Stimulated activated CD4-positive, alpha-beta T cell treated with anti-CD3 and anti-CD28 coated beads, Interleukin-2, amount 100 ng/mL, for 4 hours (primary cell): ENCODE measurements around the gene JUNB.
A peak's percentile ranks its signal among the peaks of the same experiment; 100 is the strongest.

Experiments used
- DNase-seq: peaks from one replicate; pipeline ENCODE4 v3.0.0-alpha.2; 2020; ENCODE audit warnings: low read depth

JUNB gene

DNA sequence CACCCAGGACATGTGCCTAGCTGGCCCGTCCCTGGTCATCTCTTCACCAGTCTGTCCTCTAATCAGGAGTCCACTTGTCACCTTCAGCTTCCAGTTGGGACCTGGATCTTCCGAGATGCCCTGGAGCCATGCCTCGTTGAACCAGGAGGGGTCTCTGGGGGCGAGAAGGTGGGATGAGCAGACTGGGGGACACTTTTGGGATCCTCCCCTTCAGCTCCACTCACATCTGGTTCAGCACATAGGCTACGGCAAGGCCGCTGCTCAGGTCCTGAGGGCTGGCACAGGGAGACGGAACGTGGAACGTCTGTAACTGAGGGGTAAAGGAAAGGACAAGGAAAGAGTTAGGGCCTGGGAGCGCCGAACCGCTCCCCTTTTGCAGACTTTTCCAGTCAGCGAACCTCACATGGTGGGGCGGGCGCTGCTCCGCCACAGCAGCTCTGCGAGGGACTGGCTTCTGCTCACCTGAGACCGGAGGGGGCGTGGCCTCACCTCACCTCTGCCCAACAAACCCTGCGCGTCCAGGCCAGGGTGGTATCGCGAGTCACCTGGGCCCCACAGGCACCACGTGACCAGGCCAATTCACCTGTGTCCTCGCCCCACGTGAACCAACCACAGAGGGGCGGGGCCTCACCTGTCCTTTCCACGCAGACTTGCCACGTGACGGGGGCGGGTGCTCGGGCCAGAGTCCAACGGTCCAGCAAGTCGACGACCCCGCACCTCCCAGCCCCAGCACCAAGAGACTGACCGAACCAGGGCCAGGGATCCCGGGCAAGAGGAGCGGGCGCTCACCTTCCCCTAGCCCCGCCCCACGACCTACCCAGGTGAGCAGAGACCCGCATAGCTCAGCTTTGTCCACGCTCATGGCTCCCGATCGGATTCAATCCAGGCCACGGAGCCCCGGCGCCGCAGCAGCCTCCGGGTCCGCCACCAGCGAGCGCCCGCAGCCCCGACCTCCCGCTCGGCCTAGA lies 16.4 kb upstream of the JUNB start, which contains the start of gene HOOK2:
TSS of gene HOOK2 (minus strand) at position 965 of the 968 bp plus-strand sequence. CDS start at position 862, 103 bp downstream.
- no peak for DNase-seq

DNA sequence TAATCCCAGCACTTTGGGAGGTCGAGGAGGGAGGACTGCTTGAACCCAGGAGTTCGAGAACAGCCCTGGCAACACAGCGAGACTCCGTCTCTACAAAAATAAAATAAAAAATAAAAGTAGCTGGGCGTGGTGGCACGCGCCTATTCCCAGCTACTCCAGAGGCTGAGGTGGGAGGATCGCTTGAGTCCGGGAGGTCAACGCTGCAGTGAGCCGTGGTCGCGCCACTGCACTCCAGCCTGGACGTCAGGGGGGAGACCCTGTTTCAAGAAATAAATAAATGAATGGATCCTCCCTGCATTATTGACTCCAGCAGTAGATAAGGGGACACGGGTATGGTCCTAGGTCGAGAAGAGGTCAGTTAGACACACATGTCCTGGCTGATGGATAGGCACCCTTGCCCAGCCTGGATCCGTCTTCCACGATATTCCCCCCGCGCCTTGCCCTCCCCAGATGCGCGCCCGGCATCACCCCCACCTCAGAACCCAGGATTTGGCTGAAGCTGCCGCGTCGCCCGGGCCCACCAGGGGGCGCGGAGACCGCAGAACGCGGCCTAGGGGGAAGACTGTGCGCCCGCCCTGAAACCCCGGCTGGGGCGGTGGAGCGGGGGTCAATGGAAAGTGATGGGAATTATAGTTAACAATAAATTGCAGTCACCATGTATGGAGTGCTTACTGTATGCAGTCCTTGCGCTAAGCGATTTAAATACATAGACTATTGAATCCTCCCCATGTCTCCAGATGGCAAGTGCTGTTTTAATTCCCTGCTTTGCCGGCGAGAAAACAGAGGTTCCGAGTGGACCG lies 13.9 kb upstream of the JUNB start:
- DNase-seq, result peak; percentile 69

DNA sequence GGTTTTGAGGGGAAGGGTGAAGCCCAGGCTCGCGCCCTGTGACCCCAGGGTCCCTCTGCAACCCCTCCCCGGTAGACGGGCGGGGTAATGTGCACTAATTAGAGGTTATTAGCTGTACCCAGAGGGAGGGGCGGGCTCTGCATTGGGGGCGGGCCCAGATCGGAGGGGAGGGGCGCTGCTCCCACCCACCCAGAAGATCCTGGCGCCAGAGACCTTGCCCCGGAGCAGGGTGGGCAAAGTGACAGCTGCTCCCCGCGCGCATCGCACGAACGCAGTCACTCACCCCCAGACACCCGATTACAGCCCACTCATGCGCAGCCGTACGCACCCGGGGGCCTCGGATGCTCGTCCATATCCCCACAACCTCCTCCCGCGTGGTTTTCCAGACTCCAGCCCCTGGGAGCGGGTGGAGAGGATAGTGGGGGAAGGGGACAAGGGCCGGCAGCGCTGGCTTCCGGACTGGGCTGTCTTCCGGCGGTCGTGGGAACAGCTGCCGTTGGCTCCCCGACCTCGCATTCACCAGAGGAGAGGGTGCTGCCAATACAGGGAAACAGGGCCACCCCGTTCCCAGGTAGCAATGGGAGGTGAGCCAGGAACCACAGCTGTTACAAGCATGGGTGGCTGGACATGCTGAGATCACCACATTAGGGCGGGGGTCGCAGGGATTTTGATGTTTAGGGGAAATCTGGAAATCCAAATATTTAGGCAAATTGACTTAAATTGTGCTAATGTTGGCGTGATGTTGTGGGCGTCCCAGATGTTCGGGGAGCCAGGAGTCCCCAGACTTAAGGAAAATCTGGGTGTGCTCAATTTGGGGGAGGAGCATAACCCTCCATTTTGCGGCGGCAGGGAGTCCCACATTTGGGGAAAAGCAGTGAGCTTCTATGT lies 13.0 kb upstream of the JUNB start:
- no peak for DNase-seq

DNA sequence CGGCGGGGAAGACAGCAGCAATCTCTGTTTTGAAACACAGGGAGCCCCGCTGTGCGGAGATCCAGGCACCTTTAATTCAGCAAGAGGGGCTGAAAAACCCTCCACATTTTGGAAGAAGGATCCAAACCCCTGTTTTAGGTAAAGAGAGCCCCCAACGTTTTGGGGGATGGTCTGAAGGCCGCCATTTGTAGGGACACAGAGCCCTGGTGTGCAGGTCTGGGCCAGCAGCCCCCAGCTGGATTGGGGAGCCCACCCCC lies 12.5 kb upstream of the JUNB start:
- no peak for DNase-seq

DNA sequence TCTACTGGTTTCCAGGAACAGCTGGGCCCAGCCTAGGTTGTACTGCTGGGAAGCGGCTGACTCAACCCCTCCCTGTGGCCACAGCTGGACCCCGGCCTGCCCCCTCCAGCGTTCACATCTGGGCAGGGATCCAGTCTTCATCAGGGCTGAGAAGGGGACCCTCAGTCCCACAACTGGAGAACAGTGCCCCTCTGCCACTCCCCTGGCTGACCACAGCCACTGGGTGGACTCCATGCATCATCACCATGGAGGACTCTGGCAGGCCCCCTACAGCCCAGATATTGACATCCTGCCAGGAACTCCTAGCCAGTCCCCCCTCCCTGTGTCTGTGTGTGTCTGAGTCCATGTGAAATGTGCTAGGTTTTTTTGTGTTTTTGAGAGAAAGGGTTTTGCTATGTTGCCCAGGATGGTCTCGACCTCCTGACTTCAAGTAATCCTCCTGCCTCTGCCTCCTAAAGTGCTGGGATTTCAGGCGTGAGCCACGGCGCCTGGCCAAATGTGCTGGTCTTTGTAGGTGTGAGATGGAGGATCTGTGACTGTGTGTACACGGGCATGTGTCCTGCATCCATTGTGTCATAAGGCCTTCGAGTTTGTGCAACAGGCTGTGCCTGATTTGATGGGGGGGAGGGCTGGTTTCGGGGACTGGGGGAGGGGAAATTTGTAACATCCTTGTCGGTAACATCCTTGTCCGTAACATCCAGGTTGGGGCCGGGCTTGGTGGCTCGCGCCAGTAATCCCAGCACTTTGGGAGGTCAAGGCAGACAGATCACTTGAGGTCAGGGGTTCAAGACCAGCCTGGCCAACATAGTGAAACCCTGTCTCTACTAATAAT lies 11.9 kb upstream of the JUNB start:
- no peak for DNase-seq

DNA sequence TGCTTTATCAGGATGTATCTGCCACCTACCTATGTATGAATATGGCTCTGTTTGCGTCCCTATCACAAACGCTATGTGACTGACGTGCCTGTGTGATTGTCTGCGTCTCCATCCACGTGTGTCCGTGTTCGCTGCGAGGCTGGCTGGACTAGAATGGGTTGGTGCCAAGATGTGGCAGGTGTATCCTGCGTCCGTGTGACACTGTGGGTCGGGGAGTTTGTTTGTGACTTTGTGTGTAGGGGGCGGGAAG lies 9.2 kb upstream of the JUNB start:
- DNase-seq, result no peak

DNA sequence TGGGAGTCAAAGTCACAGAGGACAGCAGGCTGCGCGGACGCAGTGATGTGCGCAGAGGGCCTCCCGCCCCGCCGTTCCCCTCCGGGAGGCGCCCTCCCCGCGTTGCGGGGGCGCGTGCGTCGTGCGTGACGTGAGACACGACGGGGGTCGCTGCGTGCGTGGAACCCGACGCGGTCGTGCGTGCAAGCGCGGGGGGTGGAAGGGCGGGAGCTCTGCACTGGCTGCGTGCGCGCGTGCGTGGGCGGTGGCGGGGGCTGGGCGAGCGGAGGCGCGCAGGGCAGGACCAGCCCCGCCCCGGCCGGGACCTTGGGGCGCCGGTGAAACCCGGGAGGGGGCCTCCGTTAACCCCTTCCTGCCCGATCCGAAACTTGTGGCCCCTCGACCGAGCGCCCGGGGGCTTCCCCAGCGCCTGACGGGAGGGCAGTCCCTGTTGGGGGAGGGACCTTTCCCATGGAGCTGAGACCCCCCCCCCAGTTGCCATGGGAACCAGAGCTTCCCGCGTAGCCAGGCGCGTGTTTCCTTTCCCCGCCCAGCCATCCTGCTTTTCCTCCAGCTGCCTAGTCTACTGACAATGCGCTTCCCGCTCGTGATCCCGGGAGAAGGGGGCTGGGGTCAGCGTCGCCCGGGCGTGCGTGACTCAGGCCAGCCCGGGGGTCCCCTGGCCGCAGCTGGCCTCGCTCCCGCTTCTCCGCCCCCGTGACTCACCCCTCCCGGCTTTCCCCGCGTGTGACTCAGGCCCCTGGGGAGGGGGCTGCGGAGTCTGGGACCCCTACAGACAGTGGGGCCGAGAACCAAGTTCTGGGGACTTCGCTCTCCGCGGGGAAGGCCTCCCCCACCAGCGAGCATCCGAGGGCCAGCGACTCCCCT lies 8.6 kb upstream of the JUNB start:
- DNase-seq, result peak; percentile 92

DNA sequence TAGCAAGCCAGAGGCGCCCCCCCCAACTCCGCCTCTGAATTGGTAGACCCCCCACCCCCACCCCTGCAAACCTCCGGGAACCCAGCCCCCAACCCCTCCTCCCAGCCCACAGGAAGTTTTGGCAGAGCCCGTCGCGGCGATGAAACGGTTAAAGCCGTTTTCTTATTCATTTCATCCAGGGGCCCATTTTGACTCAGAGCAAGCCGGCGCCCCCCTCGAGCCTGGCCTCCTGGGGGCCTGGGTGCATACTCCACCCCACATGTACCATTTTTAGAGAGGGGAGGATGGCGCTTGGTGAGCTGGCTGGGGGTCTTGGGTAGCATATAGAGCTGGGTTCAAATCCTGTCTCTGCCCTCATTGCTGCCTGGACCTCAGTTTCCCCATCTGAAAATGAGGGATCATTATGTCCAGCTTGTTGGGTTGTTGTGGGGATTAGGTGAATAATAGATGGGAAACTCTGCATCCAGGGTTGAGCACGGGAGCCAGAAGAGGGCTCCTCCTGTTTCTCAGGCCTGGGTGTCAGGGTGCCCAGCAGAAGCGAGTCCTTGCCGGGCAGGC lies 7.9 kb upstream of the JUNB start:
- no peak for DNase-seq

DNA sequence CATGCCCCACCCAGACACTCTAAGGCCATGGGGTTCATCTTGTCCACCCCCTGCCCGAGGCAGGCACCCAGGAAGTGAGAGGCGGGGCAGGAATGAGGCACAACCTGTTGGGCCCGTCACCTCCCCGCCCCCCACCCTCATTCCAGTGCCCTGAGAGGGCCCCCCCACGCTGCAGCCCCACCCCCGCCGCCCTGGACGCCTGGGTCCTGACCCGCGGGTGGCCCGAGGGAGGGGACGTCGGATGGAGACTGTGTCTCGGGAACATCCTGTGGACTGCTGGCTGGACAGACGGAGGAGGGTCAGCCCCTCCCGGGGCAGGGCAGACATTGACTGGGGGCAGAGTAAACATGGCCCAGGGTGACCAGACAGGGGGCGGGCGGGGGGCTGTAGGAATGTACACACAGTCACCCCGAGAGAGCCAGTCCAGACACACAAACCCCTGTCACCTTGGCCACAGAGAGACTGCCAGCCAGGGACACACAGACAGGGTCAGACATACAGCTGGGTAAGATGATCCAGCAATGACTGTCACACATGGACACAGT lies 7.4 kb upstream of the JUNB start:
- no peak for DNase-seq

DNA sequence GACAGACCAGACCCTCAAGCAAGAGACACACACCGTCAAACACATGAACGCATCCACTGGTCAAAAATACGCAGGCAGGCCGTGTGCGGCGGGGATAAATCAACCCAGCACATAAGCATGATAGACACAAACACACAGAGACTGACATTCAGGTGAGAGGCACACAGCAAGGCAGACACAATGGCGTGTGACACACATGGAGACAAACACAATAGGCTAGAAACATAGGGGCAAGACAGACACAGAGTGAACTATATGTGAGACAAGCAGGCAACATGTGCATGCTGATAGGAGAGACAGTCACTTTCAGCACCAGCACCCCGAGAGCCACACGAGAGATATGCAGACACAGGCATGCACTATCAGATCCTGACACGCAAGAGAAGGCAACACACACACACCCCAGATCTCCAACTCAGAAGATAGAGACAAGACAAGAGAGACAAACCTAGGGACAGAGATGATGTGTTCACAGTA lies 6.9 kb upstream of the JUNB start:
- DNase-seq, result no peak

DNA sequence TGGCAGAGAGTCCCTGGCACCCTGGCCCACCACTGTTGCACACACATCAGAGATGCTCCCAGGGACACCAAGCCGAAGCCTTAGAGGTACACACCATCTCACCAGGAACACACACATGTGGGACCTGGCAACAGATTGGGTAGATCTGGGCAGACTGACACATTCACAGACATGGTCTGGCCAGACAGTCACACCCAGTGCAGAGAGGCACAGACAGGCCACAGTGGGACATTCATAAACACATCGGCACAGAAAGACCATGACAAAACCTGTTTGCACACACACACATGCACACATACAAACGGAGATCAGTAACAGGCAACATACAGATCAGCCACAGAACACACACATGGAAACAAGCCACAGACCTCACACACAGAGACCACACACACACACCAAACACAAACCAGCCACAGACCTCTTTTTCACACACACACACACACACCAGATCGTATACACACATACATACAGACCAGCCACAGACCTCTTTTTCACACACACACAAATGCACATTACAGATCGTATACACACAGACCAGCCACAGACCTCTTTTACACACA lies 6.3 kb upstream of the JUNB start:
- no peak for DNase-seq

DNA sequence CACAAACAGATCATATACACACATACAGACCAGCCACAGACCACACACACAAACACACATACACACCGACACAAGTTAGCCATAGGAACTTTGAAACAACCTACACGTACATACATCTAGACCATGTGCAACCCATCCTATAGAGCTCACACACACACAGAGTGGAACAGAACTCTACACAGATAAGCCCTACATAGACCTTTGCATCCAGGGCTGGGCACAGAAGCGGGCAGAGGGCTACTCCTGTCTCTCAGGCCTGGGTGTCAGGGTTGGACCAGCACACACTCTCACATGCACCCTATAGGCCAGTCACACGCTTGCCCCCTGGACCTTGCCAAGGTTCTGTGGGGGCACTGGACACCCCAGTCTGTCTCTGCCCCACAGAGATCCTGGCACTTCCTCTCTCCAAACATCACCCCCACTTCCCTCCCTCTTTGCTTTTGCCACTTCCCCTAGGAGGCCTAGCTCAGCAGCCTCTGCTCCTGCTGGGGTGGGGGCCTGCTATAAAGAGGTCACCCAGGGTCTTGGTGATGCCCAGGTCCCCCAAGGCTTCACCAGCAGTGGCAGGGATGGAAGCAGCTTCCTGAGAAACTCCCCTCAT lies 5.8 kb upstream of the JUNB start:
- DNase-seq, result no peak

DNA sequence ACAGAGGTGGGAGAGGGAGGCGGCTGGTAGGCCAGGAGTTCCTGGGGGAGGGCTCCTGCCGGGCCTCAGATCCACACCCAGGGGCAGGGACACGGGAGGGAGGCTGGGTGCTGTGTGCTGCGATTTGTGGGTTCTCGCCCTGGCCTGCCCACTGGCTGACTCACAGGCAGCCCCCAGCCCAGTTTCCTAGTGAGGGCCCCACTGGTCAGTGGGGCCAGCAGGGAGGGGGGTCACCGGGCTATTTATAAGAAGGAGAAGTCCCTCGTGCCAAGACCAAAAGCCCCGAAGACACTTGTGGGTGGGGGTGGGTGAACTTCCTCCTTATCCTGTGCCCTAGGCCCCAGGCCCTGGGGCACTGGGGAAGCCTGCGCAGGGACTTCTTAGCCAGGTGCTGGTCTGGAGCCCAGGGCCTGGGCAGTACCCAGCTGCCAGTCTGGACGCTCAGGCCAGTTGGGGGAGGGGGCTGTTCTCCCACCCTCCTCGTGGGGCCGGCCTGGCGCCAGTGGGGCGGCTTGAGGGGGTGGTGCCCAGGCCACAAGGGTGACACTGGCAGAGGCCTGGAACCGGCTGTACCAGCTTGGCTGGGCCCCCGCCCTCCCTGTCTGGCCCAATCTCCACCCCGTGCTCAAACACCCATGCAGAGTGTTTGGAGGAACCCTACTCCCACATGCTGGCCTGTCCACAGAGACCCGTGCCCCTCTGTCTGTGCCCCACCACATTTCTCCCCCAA lies 5.0 kb upstream of the JUNB start:
- DNase-seq, result no peak

DNA sequence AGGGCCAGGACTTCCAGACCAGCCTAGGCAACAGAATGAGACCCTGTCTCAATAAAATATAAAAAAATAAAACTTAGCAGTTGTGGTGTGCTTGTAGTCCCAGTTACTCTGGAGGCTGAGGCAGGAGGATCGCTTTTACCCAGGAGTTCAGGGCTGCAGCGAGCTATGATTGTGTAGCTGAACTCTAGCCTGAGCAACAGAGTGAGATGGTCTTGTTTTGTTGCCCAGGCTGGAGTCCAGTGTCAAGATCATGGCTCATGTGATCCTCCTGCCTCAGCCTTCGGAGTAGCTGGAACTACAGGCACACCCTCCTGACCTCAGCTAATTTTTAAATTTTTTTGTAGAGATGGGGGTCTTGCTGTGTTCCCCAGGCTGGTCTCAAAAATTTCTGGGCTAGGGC lies 4.3 kb upstream of the JUNB start:
- no peak for DNase-seq

DNA sequence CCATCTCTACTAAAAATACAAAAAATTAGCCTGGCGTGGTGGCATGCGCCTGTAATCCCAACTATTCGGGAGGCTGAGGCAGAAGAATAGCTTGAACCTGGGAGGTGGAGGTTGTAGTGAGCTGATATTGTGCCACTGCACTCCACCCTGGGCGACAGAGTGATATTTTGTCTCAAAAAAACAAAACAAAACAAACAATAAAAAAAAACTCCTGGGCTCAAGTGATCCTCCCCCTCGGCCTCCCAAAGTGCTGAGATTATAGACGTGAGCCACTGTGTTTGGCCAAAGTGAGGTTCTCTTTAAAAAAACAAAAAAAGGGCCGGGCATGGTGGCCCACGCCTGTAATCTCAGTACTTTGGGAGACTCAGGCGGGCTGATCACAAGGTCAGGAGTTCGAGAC lies 3.8 kb upstream of the JUNB start:
- DNase-seq, result no peak

DNA sequence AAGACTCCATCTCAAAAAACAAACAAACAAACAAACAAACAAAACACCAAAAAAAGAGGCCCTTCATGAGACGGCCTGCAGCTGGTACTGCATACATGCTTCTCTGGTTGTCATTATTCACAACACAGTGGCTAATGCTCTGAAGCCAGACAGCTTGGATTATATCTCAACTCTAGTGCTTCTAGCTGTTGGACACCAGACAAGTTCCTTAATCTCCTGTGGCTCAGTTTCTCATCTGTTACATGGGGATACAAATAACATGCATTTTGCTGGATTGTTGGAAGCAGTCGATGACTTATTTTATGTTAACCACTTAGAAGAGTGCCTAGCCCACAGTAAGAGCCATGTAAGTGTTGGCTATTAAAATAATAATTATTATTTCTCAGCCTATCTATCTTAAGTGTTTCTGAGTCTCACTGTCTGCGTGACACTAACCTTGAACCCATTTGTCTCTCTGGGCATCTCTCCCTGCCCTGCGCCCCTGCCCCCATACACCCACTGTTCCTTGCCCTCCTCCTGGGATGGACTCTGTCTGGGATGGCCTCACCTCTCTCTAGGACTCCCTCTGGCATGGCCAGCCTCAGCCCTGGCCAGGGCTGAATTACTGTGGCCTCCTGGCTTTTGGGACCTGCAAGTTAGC lies 3.1 kb upstream of the JUNB start:
- DNase-seq, result no peak

DNA sequence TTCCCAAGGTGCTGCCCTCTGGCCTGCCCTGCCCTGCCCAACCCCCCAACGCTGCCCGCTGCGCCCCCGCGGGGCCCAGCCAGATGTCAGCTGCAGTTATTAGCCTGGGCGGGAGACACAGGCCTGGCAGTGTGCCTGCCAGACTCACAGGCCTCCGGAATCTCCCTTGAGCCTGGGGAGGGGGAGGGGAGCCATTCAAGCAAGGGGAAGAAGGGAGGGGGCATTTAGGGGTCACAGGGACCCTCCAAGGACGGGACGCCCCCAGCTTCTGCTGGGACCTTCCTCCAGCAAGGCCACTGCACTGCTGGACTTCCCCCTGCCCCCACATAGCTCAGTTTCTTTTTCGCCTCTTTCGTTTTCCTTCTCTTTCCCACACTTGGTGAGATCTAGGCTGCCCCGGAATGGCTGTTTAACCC lies 2.6 kb upstream of the JUNB start:
- no peak for DNase-seq
